IMR-90 (cell line): ENCODE measurements around the gene HERC3. TPM values are rescaled to one million over a fixed set of nuclear protein-coding genes. Genes with fewer than 3 reads are reported as not detected.

Source experiments
- ATAC-seq: fragments of 200-7000 bp; cut with Tn5 transposase; 2 replicates; pipeline ENCODE4 v1.9.1; 2020; ENCODE audit warnings: low read depth, mild to moderate bottlenecking, moderate library complexity
- BruUV-seq: library from RNA; stranded (reverse); fragments of 400-500 nt; replicated peaks from 2 replicates; lab custom pipeline; 2021; lab: Mats Ljungman, UMichigan
- CTCF ChIA-PET: fragments of 300-600 bp; formaldehyde crosslinking; extraction: SDS; loops from one replicate; lab custom pipeline; 2021; ENCODE audit warnings: antibody characterized with exemption; lab: Yijun Ruan, JAX
- POLR2A ChIA-PET: fragments of 300-600 bp; sonication (Branson Sonifier 250); formaldehyde crosslinking; loops from one replicate; lab custom pipeline; 2022; ENCODE audit warnings: antibody characterized with exemption; ENCODE audit not compliant: unreplicated experiment; lab: Charles Lee
- DNase-seq: peaks from one replicate; pipeline ENCODE4 v3.0.0; 2013
- H2AFZ ChIP-seq: replicated peaks from 2 replicates; pipeline ENCODE3; 2013; ENCODE audit warnings: low read length, mild to moderate bottlenecking; ENCODE audit not compliant: poor library complexity
- H2AK5ac ChIP-seq: 2 replicates; pipeline ENCODE4 v1.6.1; 2013; ENCODE audit warnings: low read depth, low read length, inconsistent platforms
- H2AK9ac ChIP-seq: replicated peaks from 2 replicates; pipeline ENCODE3; 2013; ENCODE audit warnings: mild to moderate bottlenecking, low read depth, low read length, moderate library complexity; ENCODE audit not compliant: poor library complexity
- H2BK120ac ChIP-seq: 2 replicates; pipeline ENCODE4 v1.6.1; 2013; ENCODE audit warnings: low read depth, low read length, inconsistent platforms
- H2BK15ac ChIP-seq: 3 replicates; pipeline ENCODE4 v1.6.1; 2013; ENCODE audit warnings: low read depth, low read length, inconsistent platforms
- H2BK20ac ChIP-seq: 2 replicates; pipeline ENCODE4 v1.6.1; 2013; ENCODE audit warnings: low read depth, mild to moderate bottlenecking, inconsistent platforms, low read length, moderate library complexity
- H2BK5ac ChIP-seq: 2 replicates; pipeline ENCODE4 v1.6.1; 2013; ENCODE audit warnings: mild to moderate bottlenecking, low read depth, low read length, inconsistent platforms; ENCODE audit not compliant: poor library complexity, severe bottlenecking
- H3K14ac ChIP-seq: replicated peaks from 2 replicates; pipeline ENCODE4 v1.6.1; 2013; ENCODE audit warnings: low read depth, low read length, inconsistent platforms
- H3K18ac ChIP-seq: 2 replicates; pipeline ENCODE4 v1.6.1; 2013; ENCODE audit warnings: low read depth, low read length, control low read depth
- H3K23ac ChIP-seq: 2 replicates; pipeline ENCODE4 v1.6.1; 2013; ENCODE audit warnings: low read depth, low read length, inconsistent platforms
- H3K27ac ChIP-seq: 2 replicates; pipeline ENCODE4 v1.5.1; 2013; ENCODE audit warnings: mild to moderate bottlenecking, control low read depth, low read length; ENCODE audit not compliant: insufficient read depth
- H3K27me3 ChIP-seq: 2 replicates; pipeline ENCODE4 v1.6.1; 2013; ENCODE audit warnings: low read length; ENCODE audit not compliant: control insufficient read depth, insufficient read depth
- H3K36me3 ChIP-seq: 2 replicates; pipeline ENCODE4 v1.6.1; 2013; ENCODE audit warnings: low read length, mixed read lengths; ENCODE audit not compliant: control insufficient read depth, insufficient read depth
- H3K4ac ChIP-seq: 2 replicates; pipeline ENCODE4 v1.6.1; 2013; ENCODE audit warnings: low read depth, low read length, inconsistent platforms
- H3K4me1 ChIP-seq: 2 replicates; pipeline ENCODE4 v1.6.1; 2013; ENCODE audit warnings: low read length, mixed read lengths; ENCODE audit not compliant: control insufficient read depth, insufficient read depth
- H3K4me2 ChIP-seq: 2 replicates; pipeline ENCODE4 v1.6.1; 2013; ENCODE audit warnings: low read depth, mild to moderate bottlenecking, control low read depth, low read length, moderate library complexity
- H3K4me3 ChIP-seq: 2 replicates; pipeline ENCODE4 v1.5.1; 2013; ENCODE audit warnings: low read depth, mild to moderate bottlenecking, control low read depth, low read length, moderate library complexity; ENCODE audit not compliant: insufficient read depth
- H3K56ac ChIP-seq: 2 replicates; pipeline ENCODE4 v1.6.1; 2013; ENCODE audit warnings: low read length, inconsistent platforms; ENCODE audit not compliant: insufficient read depth; ENCODE audit errors: extremely low read depth
- H3K79me1 ChIP-seq, 2 experiments: 2 replicates each; pipeline ENCODE4 v1.6.1; 2013; ENCODE audit warnings: low read length in 2 of 2, inconsistent platforms in 1 of 2, low read depth in 1 of 2
- H3K9ac ChIP-seq: 2 replicates; pipeline ENCODE4 v1.6.1; 2013; ENCODE audit warnings: low read depth, low read length, control low read depth
- H3K9me1 ChIP-seq: 2 replicates; pipeline ENCODE4 v1.6.1; 2013; ENCODE audit warnings: low read length, inconsistent platforms; ENCODE audit not compliant: insufficient read depth
- H3K9me3 ChIP-seq: 2 replicates; pipeline ENCODE4 v1.6.1; 2013; ENCODE audit warnings: low read length; ENCODE audit not compliant: control insufficient read depth, insufficient read depth
- H4K20me1 ChIP-seq: 2 replicates; pipeline ENCODE4 v1.6.1; 2013; ENCODE audit warnings: low read length, inconsistent platforms; ENCODE audit not compliant: insufficient read depth
- H4K5ac ChIP-seq: 2 replicates; pipeline ENCODE4 v1.6.1; 2013; ENCODE audit warnings: mild to moderate bottlenecking, low read depth, low read length, control low read depth
- H4K8ac ChIP-seq, 2 experiments: 2 replicates each; pipeline ENCODE4 v1.6.1; 2013; ENCODE audit warnings: low read depth in 2 of 2, low read length in 2 of 2, control low read depth in 1 of 2, inconsistent platforms in 1 of 2
- H4K91ac ChIP-seq: 2 replicates; pipeline ENCODE4 v1.6.1; 2013; ENCODE audit warnings: low read depth, low read length, inconsistent platforms; ENCODE audit not compliant: insufficient read depth
- CEBPB ChIP-seq: IDR thresholded peaks from 2 replicates; pipeline ENCODE4 v1.6.1; 2012; ENCODE audit warnings: low read depth, low read length, improper control_type of control experiment
- whole genome bisulfite sequencing, 2 experiments: methylation state at CpG; one replicate each; pipeline versions ENCODE4 v1.1.5 to v1.1.7; 2013; ENCODE audit warnings: missing lambda C conversion rate in 2 of 2; ENCODE audit not compliant: insufficient read length in 1 of 2; ENCODE audit errors: extremely low coverage in 2 of 2; 5-methylcytosine and 5-hydroxymethylcytosine counted together
- dilution Hi-C: fragments of 300-500 bp; cut with HindIII; formaldehyde crosslinking; loops from one replicate; pipeline ENCODE4 v1.14.3; 2018; ENCODE audit warnings: low sequenced_read_pairs; ENCODE audit not compliant: unreplicated experiment
- in situ Hi-C: fragments of 300-500 bp; cut with MboI; formaldehyde crosslinking; loops from 3 replicates; pipeline ENCODE4 v1.14.3; 2019; ENCODE audit warnings: low sequenced_read_pairs, inconsistent platforms, mixed read lengths
- intact Hi-C: fragments of 100-400 bp; cut with micrococcal nuclease; formaldehyde crosslinking; loops from 2 replicates; pipeline ENCODE4 v1.10.0; 2022
- polyA plus RNA-seq, 3 experiments: library from polyadenylated mRNA; depleted of rRNA; stranded (reverse); fragments of >200 nt; gene quantifications; 2 replicates each; pipeline ENCODE4 v1.2.3, GENCODE V29; 2012; ENCODE audit warnings: low replicate concordance in 1 of 3
- total RNA-seq: library from RNA; depleted of rRNA; stranded (reverse); fragments of >200 nt; gene quantifications from 2 replicates; pipeline ENCODE4 v1.2.3, GENCODE V29; 2012
- TF ChIP-seq, protein P1 (sequence below): conservative IDR thresholded peaks from 2 replicates; pipeline ENCODE4 v1.5.1; 2012; ENCODE audit warnings: mild to moderate bottlenecking, low read depth, low read length, improper control_type of control experiment

HERC3 gene
- total and polyA plus RNA-seq, 2 of the 4 experiments (the other 2 are of a cell fraction): 8.9 to 9.5 TPM

DNA sequence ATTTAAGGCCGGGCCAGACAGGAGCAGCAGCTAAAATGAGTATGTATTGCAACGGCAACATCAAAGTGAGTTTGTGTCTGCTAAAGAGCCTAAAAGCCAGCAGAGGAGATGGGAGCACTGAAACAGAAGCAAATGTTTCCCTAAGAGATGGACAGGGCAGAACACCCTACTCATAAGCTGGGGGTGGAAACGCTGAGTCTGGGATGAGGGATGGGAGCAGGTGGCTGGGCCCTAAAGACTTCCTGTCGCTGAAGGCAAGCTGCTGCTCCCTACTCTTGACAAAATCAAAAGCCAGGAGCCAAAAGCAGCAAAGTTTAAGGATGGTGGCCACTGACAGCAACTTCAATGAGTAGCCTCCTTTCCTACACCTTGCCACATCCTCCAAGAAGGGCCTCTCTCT, 145.9 kb downstream of the HERC3 start:
- DNase-seq (no peak), ATAC-seq (no peak)
- WGBS, 2 experiments: 100% methylated on average over 2 of the region's 4 CpGs; no CpG with 5 or more reads in 1 of the 2 experiments
- Histone ChIP-seq H3K18ac (no peak overlapping the region), H2AK9ac (no peak overlapping the region), H2AFZ (no peak overlapping the region), H3K56ac (no peak overlapping the region), H3K4me3 (no peak overlapping the region), H2BK20ac (no peak overlapping the region), H3K9me1 (peaks cover 8% of the 10 kb centered on the region), H3K4me1 (peaks cover 2% of the 10 kb centered on the region; the same call in 1 of the 2 replicates), H3K4me2 (no peak overlapping the region), H3K23ac (no peak overlapping the region), H3K14ac (no peak overlapping the region), H3K27ac (no peak overlapping the region), H3K36me3 (peaks cover 24% of the 10 kb centered on the region), H3K27me3 (no peaks in the 10 kb centered on the region), H3K4ac (no peak overlapping the region), H4K20me1 (no peaks in the 10 kb centered on the region), H4K8ac (no peak overlapping the region), H3K9ac (no peak overlapping the region), H2BK15ac (no peak overlapping the region), H3K9me3 (no peaks in the 10 kb centered on the region), H3K79me1 (0 out of 4 replicates have a peak, but pooled peaks cover 0 to 7% of the 10 kb centered on the region in 2 experiments), H4K5ac (no peak overlapping the region), H2AK5ac (no peak overlapping the region), H4K91ac (no peak overlapping the region), H2BK120ac (no peak overlapping the region), H2BK5ac (no peak overlapping the region)
- dilution Hi-C loops: no loop called here
- CTCF ChIA-PET: interaction anchor here (0.6 kb wide), 1 partner anchor 54 kb away, joined by 3 read pairs; no protein-coding TSS in a partner anchor
- in situ Hi-C loops: no loop called here
- POLR2A ChIA-PET: no interaction called here
- BruUV-seq: no TSS peak
- intact Hi-C loops: no loop called here
- no peak for TF ChIP-seq CEBPB
- TF ChIP-seq, protein P1, sequence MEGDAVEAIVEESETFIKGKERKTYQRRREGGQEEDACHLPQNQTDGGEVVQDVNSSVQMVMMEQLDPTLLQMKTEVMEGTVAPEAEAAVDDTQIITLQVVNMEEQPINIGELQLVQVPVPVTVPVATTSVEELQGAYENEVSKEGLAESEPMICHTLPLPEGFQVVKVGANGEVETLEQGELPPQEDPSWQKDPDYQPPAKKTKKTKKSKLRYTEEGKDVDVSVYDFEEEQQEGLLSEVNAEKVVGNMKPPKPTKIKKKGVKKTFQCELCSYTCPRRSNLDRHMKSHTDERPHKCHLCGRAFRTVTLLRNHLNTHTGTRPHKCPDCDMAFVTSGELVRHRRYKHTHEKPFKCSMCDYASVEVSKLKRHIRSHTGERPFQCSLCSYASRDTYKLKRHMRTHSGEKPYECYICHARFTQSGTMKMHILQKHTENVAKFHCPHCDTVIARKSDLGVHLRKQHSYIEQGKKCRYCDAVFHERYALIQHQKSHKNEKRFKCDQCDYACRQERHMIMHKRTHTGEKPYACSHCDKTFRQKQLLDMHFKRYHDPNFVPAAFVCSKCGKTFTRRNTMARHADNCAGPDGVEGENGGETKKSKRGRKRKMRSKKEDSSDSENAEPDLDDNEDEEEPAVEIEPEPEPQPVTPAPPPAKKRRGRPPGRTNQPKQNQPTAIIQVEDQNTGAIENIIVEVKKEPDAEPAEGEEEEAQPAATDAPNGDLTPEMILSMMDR: no peak
